Smooth muscle cell (in vitro differentiated cells): ENCODE data around the gene MAP1B. TPM values are rescaled to one million over a fixed set of nuclear protein-coding genes. Genes with fewer than 3 reads are reported as not detected.

Experiments
- DNase-seq: peaks from one replicate; lab custom pipeline; 2025; ENCODE audit not compliant: unreplicated experiment; lab: John Stamatoyannopoulos, UW
- H2AFZ ChIP-seq: fragments of 200-600 bp; sonication (generic); 2 replicates; pipeline ENCODE4 v1.6.0; 2016; ENCODE audit warnings: antibody characterized with exemption, low read depth, mild to moderate bottlenecking
- H3F3A ChIP-seq: fragments of 200-600 bp; sonication (generic); 2 replicates; pipeline ENCODE4 v1.6.0; 2017; ENCODE audit warnings: antibody characterized with exemption, low read depth
- H3K27ac ChIP-seq: fragments of 200-600 bp; sonication (generic); 2 replicates; pipeline ENCODE4 v1.5.1; 2016; ENCODE audit warnings: low read depth, mild to moderate bottlenecking
- H3K27me3 ChIP-seq: fragments of 200-600 bp; sonication (generic); 2 replicates; pipeline ENCODE4 v1.6.1; 2016; ENCODE audit warnings: low read depth, mild to moderate bottlenecking
- H3K36me3 ChIP-seq: fragments of 200-600 bp; sonication (generic); 2 replicates; pipeline ENCODE4 v1.5.1; 2016; ENCODE audit warnings: low read depth
- H3K4me1 ChIP-seq: fragments of 200-600 bp; sonication (generic); 2 replicates; pipeline ENCODE4 v1.5.1; 2016; ENCODE audit warnings: low read depth
- H3K4me2 ChIP-seq: fragments of 200-600 bp; sonication (generic); 2 replicates; pipeline ENCODE4 v1.6.0; 2016; ENCODE audit warnings: mild to moderate bottlenecking
- H3K4me3 ChIP-seq: fragments of 200-600 bp; sonication (generic); 2 replicates; pipeline ENCODE4 v1.5.1; 2016; ENCODE audit warnings: mild to moderate bottlenecking
- H3K79me2 ChIP-seq: fragments of 200-600 bp; sonication (generic); 2 replicates; pipeline ENCODE4 v1.6.0; 2016; ENCODE audit warnings: low read depth, mild to moderate bottlenecking
- H3K9ac ChIP-seq: fragments of 200-600 bp; sonication (generic); 2 replicates; pipeline ENCODE4 v1.6.0; 2016; ENCODE audit warnings: low read depth
- H3K9me3 ChIP-seq: fragments of 200-600 bp; sonication (generic); replicated peaks from 2 replicates; pipeline ENCODE4 v1.5.1; 2016; ENCODE audit warnings: low read depth
- H4K20me1 ChIP-seq: fragments of 200-600 bp; sonication (generic); 2 replicates; pipeline ENCODE4 v1.6.0; 2016; ENCODE audit warnings: low read depth
- CTCF ChIP-seq: fragments of 200-600 bp; sonication (generic); IDR thresholded peaks from 2 replicates; pipeline ENCODE4 v1.5.1; 2017; ENCODE audit warnings: borderline replicate concordance, mild to moderate bottlenecking, antibody characterized with exemption; ENCODE audit not compliant: insufficient read depth, poor library complexity, severe bottlenecking
- WGBS: methylation state at CpG from one replicate; pipeline ENCODE4 v1.1.7; 2016; ENCODE audit warnings: low lambda C conversion rate; 5-methylcytosine and 5-hydroxymethylcytosine counted together
- polyA plus RNA-seq: library from polyadenylated mRNA; unstranded; fragments of >200 nt; fragmentation: Nextera tagmentation; extraction: Ambion mirVana; gene quantifications from 2 replicates; pipeline ENCODE4 v1.2.1, GENCODE V29; 2016
- total RNA-seq: library from RNA; depleted of rRNA; stranded (reverse); fragments of >200 nt; gene quantifications from 2 replicates; pipeline ENCODE4 v1.2.3, GENCODE V29; 2014

Gene MAP1B
- total RNA-seq: 111 TPM in 2 replicates
- 139 and 143 TPM in 2 replicates for polyA plus RNA-seq

- H3K36me3 ChIP-seq: no peaks in the 10 kb centered on the region
- TF ChIP-seq CTCF: no peak
- H3F3A ChIP-seq: peaks cover 10% of the 10 kb centered on the region
- peak; percentile 25 for DNase-seq
- H3K4me2 ChIP-seq: peak within 1 kb of the TSS; percentile 85
- peaks cover 35% of the 10 kb centered on the region for H4K20me1 ChIP-seq
- no peaks in the 10 kb centered on the region for H3K27me3 ChIP-seq
- H2AFZ ChIP-seq: peak within 1 kb of the TSS; percentile 77
- H3K9ac ChIP-seq: peak within 1 kb of the TSS; percentile 41
- H3K27ac ChIP-seq: peak within 1 kb of the TSS; percentile 16
- H3K9me3 ChIP-seq: no peaks in the 10 kb centered on the region
- peaks cover 42% of the 10 kb centered on the region for H3K4me1 ChIP-seq
- under 1% methylated on average over 70 of the region's 82 CpGs for WGBS
- H3K4me3 ChIP-seq: peak within 1 kb of the TSS; percentile 90
- peaks cover 47% of the 10 kb centered on the region for H3K79me2 ChIP-seq
Observed at GRCh38 chr5:72107131-72107900, at the start of gene MAP1B. TSS of gene MAP1B (plus strand) at chr5:72107475. CDS start at chr5:72107532, 57 bp downstream.

- no peaks in the 10 kb centered on the region for H3K27me3 ChIP-seq
- no peaks in the 10 kb centered on the region for H3K79me2 ChIP-seq
- no peaks in the 10 kb centered on the region for H3K4me1 ChIP-seq
- no peak overlapping the region for H3K27ac ChIP-seq
- no peak overlapping the region for H3K4me3 ChIP-seq
- 83% methylated on average over 2 of the region's 2 CpGs for WGBS
- no peaks in the 10 kb centered on the region for H3K9me3 ChIP-seq
- H3K36me3 ChIP-seq: no peaks in the 10 kb centered on the region
- H3K9ac ChIP-seq: no peak overlapping the region
- TF ChIP-seq CTCF: no peak
- no peak overlapping the region for H2AFZ ChIP-seq
- no peak overlapping the region for H3K4me2 ChIP-seq
- no peaks in the 10 kb centered on the region for H4K20me1 ChIP-seq
- DNase-seq: no peak
- H3F3A ChIP-seq: no peaks in the 10 kb centered on the region
Observed at GRCh38 chr5:72057816-72058215, 49.5 kb upstream of the MAP1B start.

- Histone ChIP-seq H3K9me3 (no peaks in the 10 kb centered on the region), H3K36me3 (no peaks in the 10 kb centered on the region), H3K4me3 (no peak overlapping the region), H2AFZ (no peak overlapping the region), H3K4me1 (peaks cover 25% of the 10 kb centered on the region), H3K79me2 (no peaks in the 10 kb centered on the region), H3K27me3 (no peaks in the 10 kb centered on the region), H3K9ac (no peak overlapping the region), H4K20me1 (no peaks in the 10 kb centered on the region), H3F3A (peaks cover 18% of the 10 kb centered on the region), H3K27ac (no peak overlapping the region), H3K4me2 (no peak overlapping the region)
- 39% methylated on average over 7 of the region's 7 CpGs for WGBS
- no peak for DNase-seq
- no peak for TF ChIP-seq CTCF
Observed at GRCh38 chr5:72063219-72063819, 44.0 kb upstream of the MAP1B start.
